Glomerular endothelial cell (primary cell): ENCODE data around the gene MCF2L. TPM values are rescaled to one million over a fixed set of nuclear protein-coding genes. Genes with fewer than 3 reads are reported as not detected.
"Not testable (repeated sequence)": the region's sequence is repeated elsewhere in the genome, so short reads cannot be mapped to it uniquely, and the experiment has no call there.

Experiments
- DNase-seq: peaks from one replicate; pipeline ENCODE4 v3.0.0-alpha.2; 2011; ENCODE audit warnings: low read depth, low spot score; ENCODE audit errors: extremely low read depth
- total RNA-seq: library from RNA; depleted of rRNA; stranded (reverse); fragments of >200 nt; gene quantifications from 2 replicates; pipeline ENCODE4 v1.2.3, GENCODE V29; 2015

Gene MCF2L
- total RNA-seq, 1 donor from 2014 or later, result 23.4 TPM

GRCh38 chr13:113076681-113077401 lies 107.8 kb downstream of the MCF2L start:
- no peak for DNase-seq

GRCh38 chr13:113077566-113077952 lies 108.5 kb downstream of the MCF2L start:
- no peak for DNase-seq

- DNase-seq, result no peak
These were observed 109.2 kb downstream of the MCF2L start for GRCh38 chr13:113077953-113078901.

- DNase-seq, result no peak
These were observed 110.1 kb downstream of the MCF2L start for GRCh38 chr13:113078902-113079780.

GRCh38 chr13:113079781-113080080 lies 110.7 kb downstream of the MCF2L start:
- DNase-seq, result not testable (repeated sequence)

- no peak for DNase-seq
These were observed 111.4 kb downstream of the MCF2L start for GRCh38 chr13:113080361-113080831.

GRCh38 chr13:113080901-113081521 lies 112.0 kb downstream of the MCF2L start:
- no peak for DNase-seq

GRCh38 chr13:113082198-113083021 lies 113.4 kb downstream of the MCF2L start:
- DNase-seq, result no peak

- no peak for DNase-seq
These were observed 114.0 kb downstream of the MCF2L start for GRCh38 chr13:113083022-113083373.

GRCh38 chr13:113083402-113084061 lies 114.5 kb downstream of the MCF2L start:
- no peak for DNase-seq

GRCh38 chr13:113084094-113084942 lies 115.3 kb downstream of the MCF2L start:
- DNase-seq, result no peak

GRCh38 chr13:113084943-113085540 lies 116.0 kb downstream of the MCF2L start:
- DNase-seq, result no peak

GRCh38 chr13:113086031-113086750 lies 117.2 kb downstream of the MCF2L start:
- DNase-seq, result no peak

GRCh38 chr13:113086991-113087922 lies 118.2 kb downstream of the MCF2L start:
- DNase-seq, result no peak

GRCh38 chr13:113087923-113088690 lies 119.1 kb downstream of the MCF2L start:
- DNase-seq, result no peak
